Liver (tissue), 9 donors: ENCODE data around the gene FAM210B. TPM values are rescaled to one million over a fixed set of nuclear protein-coding genes. Genes with fewer than 3 reads are reported as not detected.
A peak's percentile ranks its signal among the peaks of the same experiment; 100 is the strongest.

ENCODE experiments used
- DNase-seq: peaks from one replicate; pipeline ENCODE4 v3.0.0-alpha.2; 2017; ENCODE audit warnings: low spot score
- H3K27ac ChIP-seq, 2 donors: one replicate each; pipeline ENCODE4 v1.7.0; 2013; ENCODE audit warnings: inconsistent platforms in 2 of 2, low read length in 2 of 2, control low read depth in 1 of 2, low read depth in 1 of 2, mild to moderate bottlenecking in 1 of 2
- H3K27me3 ChIP-seq, 4 donors: one replicate each; pipeline versions ENCODE4 v1.6.1 to v1.7.0; 2013; ENCODE audit warnings: low read length in 3 of 4, inconsistent platforms in 1 of 4, mild to moderate bottlenecking in 1 of 4, moderate library complexity in 1 of 4; ENCODE audit not compliant: control insufficient read depth in 4 of 4, insufficient read depth in 4 of 4
- H3K36me3 ChIP-seq, 4 donors: one replicate each; pipeline versions ENCODE4 v1.6.1 to v1.7.0; 2013; ENCODE audit warnings: low read length in 3 of 4, mild to moderate bottlenecking in 3 of 4, low read depth in 1 of 4, moderate library complexity in 1 of 4; ENCODE audit not compliant: control insufficient read depth in 4 of 4, insufficient read depth in 3 of 4
- H3K4me1 ChIP-seq, 4 donors: one replicate each; pipeline versions ENCODE4 v1.6.1 to v1.7.0; 2013; ENCODE audit warnings: low read length in 3 of 4, mild to moderate bottlenecking in 3 of 4, moderate library complexity in 1 of 4; ENCODE audit not compliant: control insufficient read depth in 4 of 4, insufficient read depth in 4 of 4
- H3K4me3 ChIP-seq, 3 donors: one replicate each; pipeline versions ENCODE4 v1.6.1 to v1.7.0; 2013; ENCODE audit warnings: low read length in 3 of 3, control low read depth in 1 of 3, low read depth in 1 of 3, mild to moderate bottlenecking in 1 of 3
- H3K9ac ChIP-seq, 2 donors: one replicate each; pipeline ENCODE4 v1.7.0; 2013; ENCODE audit warnings: low read length in 2 of 2, mild to moderate bottlenecking in 2 of 2, moderate library complexity in 2 of 2, control low read depth in 1 of 2, low read depth in 1 of 2
- H3K9me3 ChIP-seq, 4 donors: one replicate each; pipeline versions ENCODE4 v1.6.1 to v1.7.0; 2013; ENCODE audit warnings: low read length in 3 of 4; ENCODE audit not compliant: control insufficient read depth in 4 of 4
- ATF3 ChIP-seq: IDR thresholded peaks from 2 replicates; pipeline ENCODE4 v1.6.1; 2016; ENCODE audit warnings: antibody characterized with exemption
- CTCF ChIP-seq: fragments of 150-350 bp; IDR thresholded peaks from 2 replicates; pipeline ENCODE4 v1.5.1; 2017; ENCODE audit warnings: improper control_type of control experiment, low read depth, low read length; ENCODE audit not compliant: missing input control
- EGR1 ChIP-seq, 2 donors: IDR thresholded peaks; 2 replicates each; pipeline ENCODE4 v1.6.1; 2016 to 2018; ENCODE audit warnings: antibody characterized with exemption in 2 of 2, low read depth in 2 of 2
- FOXA1 ChIP-seq: IDR thresholded peaks from 2 replicates; pipeline ENCODE4 v1.6.1; 2016; ENCODE audit warnings: antibody characterized with exemption
- FOXA2 ChIP-seq: IDR thresholded peaks from 2 replicates; pipeline ENCODE4 v1.6.1; 2016; ENCODE audit warnings: antibody characterized with exemption
- GABPA ChIP-seq, 2 donors: IDR thresholded peaks in 1 of 2; conservative IDR thresholded peaks in 1 of 2; 2 replicates each; pipeline ENCODE4 v1.6.1; 2016; ENCODE audit warnings: antibody characterized with exemption in 2 of 2, mild to moderate bottlenecking in 1 of 2, moderate library complexity in 1 of 2
- HNF4A ChIP-seq, 2 donors: conservative IDR thresholded peaks; 2 replicates each; pipeline ENCODE4 v1.6.1; 2016; ENCODE audit warnings: antibody characterized with exemption in 2 of 2, mild to moderate bottlenecking in 2 of 2
- HNF4G ChIP-seq: IDR thresholded peaks from 2 replicates; pipeline ENCODE4 v1.6.1; 2016; ENCODE audit warnings: antibody characterized with exemption
- JUND ChIP-seq, 2 donors: IDR thresholded peaks; 2 replicates each; pipeline ENCODE4 v1.6.1; 2016; ENCODE audit warnings: antibody characterized with exemption in 2 of 2
- MAX ChIP-seq: IDR thresholded peaks from 2 replicates; pipeline ENCODE4 v1.6.1; 2016; ENCODE audit warnings: antibody characterized with exemption
- NR2F2 ChIP-seq: IDR thresholded peaks from 2 replicates; pipeline ENCODE4 v1.6.1; 2016; ENCODE audit warnings: antibody characterized with exemption
- RAD21 ChIP-seq, 2 donors: IDR thresholded peaks; 2 replicates each; pipeline ENCODE4 v1.6.1; 2016; ENCODE audit warnings: antibody characterized with exemption in 2 of 2, mild to moderate bottlenecking in 2 of 2
- REST ChIP-seq: IDR thresholded peaks from 2 replicates; pipeline ENCODE4 v1.6.1; 2016; ENCODE audit warnings: antibody characterized with exemption, mild to moderate bottlenecking
- RXRA ChIP-seq, 2 donors: IDR thresholded peaks; 2 replicates each; pipeline ENCODE4 v1.6.1; 2017 to 2018; ENCODE audit warnings: antibody characterized with exemption in 2 of 2, mild to moderate bottlenecking in 1 of 2
- SP1 ChIP-seq: IDR thresholded peaks from 2 replicates; pipeline ENCODE4 v1.6.1; 2018; ENCODE audit warnings: antibody characterized with exemption, mild to moderate bottlenecking
- TAF1 ChIP-seq: conservative IDR thresholded peaks from 2 replicates; pipeline ENCODE4 v1.6.1; 2016; ENCODE audit warnings: antibody characterized with exemption, mild to moderate bottlenecking
- YY1 ChIP-seq: IDR thresholded peaks from 2 replicates; pipeline ENCODE4 v1.6.1; 2016; ENCODE audit warnings: antibody characterized with exemption, mild to moderate bottlenecking
- WGBS: extraction: QIAGEN DNeasy Blood & Tissue Kit; methylation state at CpG from one replicate; pipeline ENCODE4 v1.1.7; 2013; 5-methylcytosine and 5-hydroxymethylcytosine counted together
- polyA plus RNA-seq, 2 donors: library from polyadenylated mRNA; stranded (reverse) in 1 of 2; unstranded in 1 of 2; fragments of 200-250 nt in 1 of 2; fragments of >200 nt in 1 of 2; fragmentation: Nextera tagmentation in 1 of 2; extraction: Ambion mirVana in 1 of 2; gene quantifications; one replicate each; pipeline versions ENCODE4 v1.2.1 to v1.2.3, GENCODE V29; 2013 to 2015
- total RNA-seq, 2 donors: library from RNA; depleted of rRNA; stranded (reverse); fragments of >200 nt; gene quantifications; one replicate each; pipeline ENCODE4 v1.2.3, GENCODE V29; 2014
- TF ChIP-seq, protein P1 (sequence below): IDR thresholded peaks from 2 replicates; pipeline ENCODE4 v1.6.1; 2016; ENCODE audit warnings: antibody characterized with exemption
- donor health status: healthy.
- donor health status: healthy.
- donor health status: healthy.
- donor health status: healthy.
- donor health status: healthy.

The FAM210B gene
- total and polyA plus RNA-seq, 4 donors, result 21.8 to 139 (median 30.7) TPM

- H3K4me3 ChIP-seq, result peak overlapping the region; percentile 54 to 99 (median 92)
- TF ChIP-seq ATF3 (no peak), MAX (no peak), YY1 (no peak), TAF1 (no peak), EGR1 (IDR thresholded peaks at IDR 0.05; ENCODE audit: low read depth in 2 of 2) (no peak), FOXA2 (no peak), FOXA1 (no peak), RAD21 (IDR thresholded peaks at IDR 0.05) (no peak), RXRA (IDR thresholded peaks at IDR 0.05) (no peak), JUND (IDR thresholded peaks at IDR 0.05) (no peak), NR2F2 (no peak), GABPA (IDR thresholded peaks at IDR 0.05 in 1 of 2, conservative IDR thresholded peaks at IDR 0.05 in 1 of 2) (no peak), HNF4G (no peak), SP1 (no peak), HNF4A (conservative IDR thresholded peaks at IDR 0.05) (no peak), REST (no peak), CTCF (no peak)
- TF ChIP-seq, protein P1, sequence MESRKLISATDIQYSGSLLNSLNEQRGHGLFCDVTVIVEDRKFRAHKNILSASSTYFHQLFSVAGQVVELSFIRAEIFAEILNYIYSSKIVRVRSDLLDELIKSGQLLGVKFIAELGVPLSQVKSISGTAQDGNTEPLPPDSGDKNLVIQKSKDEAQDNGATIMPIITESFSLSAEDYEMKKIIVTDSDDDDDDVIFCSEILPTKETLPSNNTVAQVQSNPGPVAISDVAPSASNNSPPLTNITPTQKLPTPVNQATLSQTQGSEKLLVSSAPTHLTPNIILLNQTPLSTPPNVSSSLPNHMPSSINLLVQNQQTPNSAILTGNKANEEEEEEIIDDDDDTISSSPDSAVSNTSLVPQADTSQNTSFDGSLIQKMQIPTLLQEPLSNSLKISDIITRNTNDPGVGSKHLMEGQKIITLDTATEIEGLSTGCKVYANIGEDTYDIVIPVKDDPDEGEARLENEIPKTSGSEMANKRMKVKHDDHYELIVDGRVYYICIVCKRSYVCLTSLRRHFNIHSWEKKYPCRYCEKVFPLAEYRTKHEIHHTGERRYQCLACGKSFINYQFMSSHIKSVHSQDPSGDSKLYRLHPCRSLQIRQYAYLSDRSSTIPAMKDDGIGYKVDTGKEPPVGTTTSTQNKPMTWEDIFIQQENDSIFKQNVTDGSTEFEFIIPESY, result no peak
- no peaks in the 10 kb centered on the region for H3K9me3 ChIP-seq
- DNase-seq, result no peak
- WGBS, result 1% methylated on average over 29 of the region's 29 CpGs
- peak overlapping the region in 1 of 2 donors; percentile 90 for H3K9ac ChIP-seq
- H3K27me3 ChIP-seq, result no peaks in the 10 kb centered on the region
- H3K4me1 ChIP-seq, result peaks cover 2 to 21% (median 16%) of the 10 kb centered on the region in 4 donors
- H3K36me3 ChIP-seq, result peaks cover 0 to 15% (median 10%) of the 10 kb centered on the region in 4 donors
- H3K27ac ChIP-seq, result peak overlapping the region; percentile 93 to 96
Observed at GRCh38 chr20:56391596-56392131, 32.9 kb downstream of the FAM210B start.
